ENCODE results near the gene ADCY4.
"Not testable (repeated sequence)": the region's sequence is repeated elsewhere in the genome, so short reads cannot be mapped to it uniquely, and the experiment has no call there.

ADCY4 gene

DNA sequence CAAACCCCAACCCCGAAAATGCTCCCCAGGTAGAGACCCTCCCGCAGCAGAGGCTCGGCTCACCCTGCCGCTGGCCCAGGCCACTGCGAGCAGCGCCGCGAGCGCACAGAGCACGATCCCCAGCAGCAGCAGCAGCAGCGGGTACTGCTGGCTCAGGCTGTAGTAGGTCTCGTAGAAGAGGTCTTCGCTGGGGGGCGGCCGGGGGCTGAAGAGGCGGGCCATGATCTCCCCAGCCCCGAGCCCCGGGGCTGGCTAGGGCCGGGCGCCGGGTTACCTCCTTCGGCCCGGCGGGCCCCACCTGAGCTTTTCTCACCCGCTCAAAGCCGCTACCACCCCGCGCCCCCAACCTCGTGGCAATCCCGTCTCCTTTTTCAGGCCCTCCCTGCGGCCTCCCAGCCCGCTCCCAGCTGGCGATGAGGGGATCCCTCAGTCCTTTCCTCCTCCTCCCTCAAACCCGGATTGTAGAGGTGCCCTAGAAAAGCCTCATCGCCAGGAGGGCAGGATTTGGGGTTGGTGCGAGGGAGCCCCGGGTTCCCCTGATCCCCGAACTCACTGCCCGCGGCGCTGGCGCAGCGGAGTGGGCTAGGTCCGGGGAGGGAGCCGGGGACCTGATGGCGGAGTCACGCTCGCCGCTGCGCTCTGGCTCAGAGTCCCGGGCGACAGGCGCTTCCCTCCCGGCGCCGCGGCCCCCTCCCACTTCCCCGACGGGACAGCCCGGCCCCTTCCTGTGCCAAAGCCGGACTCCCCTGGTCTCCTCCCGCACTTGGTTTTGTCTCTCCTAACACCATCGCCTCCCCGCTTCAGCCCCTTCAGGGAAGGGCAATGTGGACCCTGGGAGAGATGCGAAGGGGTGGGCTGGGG, at the start of gene ADCY4:
ADCY4 (minus strand) TSS at position 641 of the 861 bp plus-strand sequence; CDS start at position 222, 419 bp downstream.
- no peak for DNase-seq

DNA sequence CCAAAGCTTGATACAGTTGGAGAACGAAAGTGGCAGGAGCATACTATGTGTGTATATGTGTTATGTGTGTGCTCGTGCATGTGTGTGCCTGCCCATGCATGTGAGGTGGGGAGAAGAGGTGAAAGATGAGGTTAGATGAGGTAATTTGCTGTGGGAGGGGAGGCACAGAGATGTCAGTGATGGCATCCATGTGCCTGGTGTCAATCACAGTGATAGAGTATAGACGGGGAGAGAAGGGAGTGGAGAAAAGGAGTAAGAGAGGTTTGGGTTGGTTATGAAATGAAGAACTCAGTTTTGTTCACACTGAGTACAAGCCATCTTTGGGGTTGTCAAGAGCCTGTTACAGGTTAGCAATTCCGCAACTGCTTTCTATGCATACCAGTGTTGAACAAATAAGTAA, 49.3 kb upstream of the ADCY4 start:
- DNase-seq, result no peak

DNA sequence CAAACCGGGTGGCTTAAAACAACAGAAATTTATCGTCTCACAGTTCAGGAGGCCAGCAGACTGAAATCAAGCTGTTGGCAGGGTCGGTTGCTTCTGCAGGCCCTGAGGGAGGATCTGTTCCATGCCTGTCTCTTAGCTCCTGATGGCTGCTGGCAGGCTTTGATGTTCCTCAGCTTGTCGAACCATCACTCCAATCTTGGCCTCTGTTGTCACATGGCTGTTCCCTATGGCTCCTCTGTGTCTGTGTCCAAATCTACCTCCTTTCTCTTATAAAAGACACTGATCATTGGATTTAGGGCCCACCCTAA, 47.1 kb upstream of the ADCY4 start:
- no peak for DNase-seq

- no peak for DNase-seq
These were observed 46.6 kb upstream of the ADCY4 start for GRCh38 chr14:24381363-24382063.

DNA sequence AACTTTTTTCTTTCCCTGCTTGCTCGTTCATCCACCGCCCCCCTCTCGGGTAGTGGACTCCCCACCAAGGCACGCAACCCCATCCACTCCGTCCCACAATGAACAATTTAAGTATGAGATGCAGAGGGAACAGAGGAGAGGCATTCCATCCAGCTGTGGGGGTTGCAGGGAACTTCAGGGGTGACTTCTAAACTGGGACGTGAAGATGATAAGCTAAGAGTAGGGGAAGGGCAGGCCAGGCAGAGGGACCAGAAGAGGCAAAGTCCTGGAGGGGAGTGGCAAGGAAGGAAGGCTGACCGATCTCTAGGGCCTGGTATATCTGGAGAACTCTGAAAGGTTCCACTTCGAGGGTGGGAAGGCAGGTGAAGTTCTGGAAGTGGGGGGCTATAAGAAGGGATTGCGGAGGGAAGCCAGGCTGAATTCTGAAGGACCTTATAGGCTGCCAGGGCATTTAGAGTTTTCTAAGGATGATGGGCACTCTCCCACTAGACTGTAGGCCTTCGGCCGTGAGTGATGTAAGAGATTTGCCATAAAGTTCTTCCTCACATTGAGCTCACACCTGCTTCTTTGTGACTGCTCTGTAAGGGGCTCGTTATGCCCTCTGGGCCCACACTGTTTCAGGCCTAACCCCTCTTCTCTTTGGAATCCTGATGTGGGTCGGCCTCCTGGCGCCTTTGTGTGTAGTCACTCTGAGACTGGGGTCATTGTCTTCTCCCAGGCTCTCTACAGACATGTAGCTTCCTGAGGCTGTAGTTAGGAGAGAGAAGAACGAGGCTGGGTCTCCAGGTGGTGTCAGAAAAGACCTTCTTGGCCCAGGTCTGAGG, 45.2 kb upstream of the ADCY4 start:
- no peak for DNase-seq

DNA sequence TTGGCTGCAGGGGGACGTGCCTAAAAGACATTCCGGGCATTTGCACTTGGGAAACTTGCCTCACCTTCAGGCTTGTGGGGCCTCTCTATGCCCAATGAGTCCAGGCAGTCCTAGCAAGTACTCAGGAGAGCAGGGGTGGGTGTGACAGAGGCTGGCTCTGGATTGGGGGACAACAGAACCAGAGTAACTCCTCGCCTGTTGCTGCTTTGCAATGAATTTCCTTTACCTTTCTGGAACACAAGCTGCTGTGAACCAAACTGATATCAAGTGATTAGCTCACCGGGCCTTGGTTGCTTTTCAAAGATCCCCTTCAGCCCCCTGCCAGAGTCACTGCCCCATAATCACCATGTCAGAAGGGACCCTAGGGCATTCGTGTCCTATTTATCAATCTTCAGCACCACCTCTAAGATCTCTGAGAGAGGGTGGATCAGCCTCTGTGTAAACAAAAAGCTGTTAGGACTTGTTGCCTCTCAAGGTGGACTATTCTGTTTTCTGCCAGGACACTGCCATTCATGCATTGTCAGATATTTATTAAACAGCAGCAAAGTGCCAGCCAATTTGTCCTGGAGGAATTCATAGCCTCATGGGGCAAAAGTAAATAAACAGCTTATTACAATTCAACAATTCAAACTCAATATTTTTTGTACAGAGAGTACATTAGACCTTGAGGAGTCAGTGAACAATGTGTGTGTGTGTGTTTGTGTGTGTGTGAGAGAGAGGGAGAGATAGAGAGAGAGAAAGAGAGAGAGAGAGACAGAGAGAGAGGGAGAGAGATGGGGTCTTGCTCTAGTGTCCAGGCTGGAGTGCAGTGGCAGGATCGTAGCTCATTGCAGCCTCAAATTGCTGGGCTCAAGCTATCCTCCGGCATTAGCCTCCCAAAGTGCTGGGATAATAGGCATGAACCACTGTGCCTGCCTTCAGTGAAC, 44.4 kb upstream of the ADCY4 start:
- peak; percentile 14 for DNase-seq

- no peak for DNase-seq
These were observed 43.5 kb upstream of the ADCY4 start for GRCh38 chr14:24378327-24378726.

- no peak for DNase-seq
These were observed 42.8 kb upstream of the ADCY4 start for GRCh38 chr14:24377657-24378056.

GRCh38 chr14:24377126-24377525, 42.3 kb upstream of the ADCY4 start:
- no peak for DNase-seq

DNA sequence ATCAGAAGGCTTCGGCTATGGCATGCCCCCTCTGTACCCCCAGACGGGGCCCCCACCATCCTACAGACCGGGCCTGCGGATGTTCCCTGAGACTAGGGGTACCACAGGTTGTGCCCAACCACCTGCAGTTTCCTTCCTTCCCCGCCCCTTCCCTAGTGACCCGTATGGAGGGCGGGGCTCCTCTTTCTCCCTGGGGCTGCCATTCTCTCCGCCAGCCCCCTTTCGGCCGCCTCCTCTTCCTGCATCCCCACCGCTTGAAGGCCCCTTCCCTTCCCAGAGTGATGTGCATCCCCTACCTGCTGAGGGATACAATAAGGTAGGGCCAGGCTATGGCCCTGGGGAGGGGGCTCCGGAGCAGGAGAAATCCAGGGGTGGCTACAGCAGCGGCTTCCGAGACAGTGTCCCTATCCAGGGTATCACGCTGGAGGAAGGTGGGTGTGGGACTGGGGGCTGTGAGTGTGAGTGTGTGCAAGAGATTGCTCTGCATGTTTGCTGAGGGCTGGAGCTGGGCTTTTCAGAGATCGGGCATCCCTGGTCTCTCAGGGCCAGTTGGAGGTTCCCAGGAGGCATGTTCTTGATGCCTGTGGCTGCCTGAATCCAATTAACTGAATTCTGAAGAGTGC, 41.7 kb upstream of the ADCY4 start:
- DNase-seq, result no peak

DNA sequence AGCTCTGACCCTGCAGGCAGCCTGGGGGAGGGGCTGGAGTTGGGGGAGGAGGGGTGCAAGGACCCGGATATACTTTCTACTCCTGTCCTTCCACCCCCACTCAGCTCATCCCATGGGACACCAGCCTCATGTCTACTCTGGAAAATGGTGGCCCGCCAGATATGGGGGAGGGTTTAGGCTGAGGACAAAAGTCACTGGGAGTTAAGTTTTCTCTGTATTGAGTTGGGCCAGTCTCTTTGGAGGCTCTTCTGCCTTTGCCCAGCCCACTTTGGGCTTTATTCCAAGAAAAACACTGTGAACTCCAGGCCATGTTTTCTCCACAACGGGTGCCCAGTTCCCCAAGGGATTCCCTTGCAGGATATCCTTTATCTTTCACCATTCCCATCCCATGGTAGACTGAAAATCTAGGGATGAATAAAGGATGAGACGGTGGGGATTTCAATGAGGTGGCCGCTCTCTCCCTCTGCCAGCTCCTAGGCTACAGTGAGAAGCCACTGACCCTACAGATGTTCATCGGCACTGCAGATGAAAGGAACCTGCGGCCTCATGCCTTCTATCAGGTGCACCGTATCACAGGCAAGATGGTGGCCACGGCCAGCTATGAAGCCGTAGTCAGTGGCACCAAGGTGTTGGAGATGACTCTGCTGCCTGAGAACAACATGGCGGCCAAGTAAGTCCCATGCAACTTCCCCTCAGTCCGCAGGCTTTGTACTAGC, 38.0 kb upstream of the ADCY4 start:
- no peak for DNase-seq

- not testable (repeated sequence) for DNase-seq
These were observed 36.7 kb upstream of the ADCY4 start for GRCh38 chr14:24371605-24372004.

GRCh38 chr14:24370748-24371147, 35.9 kb upstream of the ADCY4 start:
- DNase-seq, result no peak

- DNase-seq, result no peak
These were observed 35.2 kb upstream of the ADCY4 start for GRCh38 chr14:24369907-24370687.

DNA sequence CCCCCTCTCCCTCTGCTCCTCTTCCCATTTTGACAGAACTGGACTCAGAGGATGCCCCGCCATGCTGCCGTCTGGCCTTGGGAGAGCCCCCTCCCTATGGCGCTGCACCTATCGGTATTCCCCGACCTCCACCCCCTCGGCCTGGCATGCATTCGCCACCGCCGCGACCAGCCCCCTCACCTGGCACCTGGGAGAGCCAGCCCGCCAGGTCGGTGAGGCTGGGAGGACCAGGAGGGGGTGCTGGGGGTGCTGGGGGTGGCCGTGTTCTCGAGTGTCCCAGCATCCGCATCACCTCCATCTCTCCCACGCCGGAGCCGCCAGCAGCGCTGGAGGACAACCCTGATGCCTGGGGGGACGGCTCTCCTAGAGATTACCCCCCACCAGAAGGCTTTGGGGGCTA, 34.6 kb upstream of the ADCY4 start:
- no peak for DNase-seq

DNA sequence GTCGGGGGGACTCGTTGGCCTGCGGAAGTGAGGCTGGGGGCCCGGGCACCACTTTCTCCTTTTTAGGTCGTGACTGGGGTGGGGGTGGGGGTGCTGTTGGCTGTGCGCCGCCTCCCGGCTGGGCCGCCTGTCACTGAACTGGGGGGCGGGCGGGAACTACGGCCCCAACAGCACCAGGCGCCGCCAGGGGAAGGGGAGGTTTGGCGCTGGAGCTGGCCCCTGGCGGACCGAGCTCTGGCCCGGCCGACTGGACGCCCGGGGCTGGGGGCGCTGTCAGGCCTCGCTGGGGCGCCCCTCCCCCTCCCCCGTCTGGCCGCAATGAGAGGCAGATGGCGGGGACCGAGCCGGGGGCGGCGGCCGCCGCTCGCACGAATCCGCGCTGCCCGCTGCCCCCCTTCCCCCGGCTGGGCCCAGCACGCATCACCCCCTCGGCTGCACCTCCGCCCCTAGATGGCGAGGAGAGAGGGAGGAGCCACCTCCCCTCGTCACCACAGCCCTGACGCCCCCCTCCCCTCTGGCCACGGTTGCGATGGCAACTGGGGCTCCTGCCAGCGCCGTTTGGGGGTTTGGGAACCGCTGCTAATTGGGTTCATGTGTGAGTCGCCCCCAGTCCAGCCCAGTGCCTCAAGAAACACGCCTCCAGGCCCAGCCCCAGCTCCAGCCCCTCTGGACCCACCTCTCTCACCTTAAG, 33.8 kb upstream of the ADCY4 start:
- peak; percentile 65 for DNase-seq

DNA sequence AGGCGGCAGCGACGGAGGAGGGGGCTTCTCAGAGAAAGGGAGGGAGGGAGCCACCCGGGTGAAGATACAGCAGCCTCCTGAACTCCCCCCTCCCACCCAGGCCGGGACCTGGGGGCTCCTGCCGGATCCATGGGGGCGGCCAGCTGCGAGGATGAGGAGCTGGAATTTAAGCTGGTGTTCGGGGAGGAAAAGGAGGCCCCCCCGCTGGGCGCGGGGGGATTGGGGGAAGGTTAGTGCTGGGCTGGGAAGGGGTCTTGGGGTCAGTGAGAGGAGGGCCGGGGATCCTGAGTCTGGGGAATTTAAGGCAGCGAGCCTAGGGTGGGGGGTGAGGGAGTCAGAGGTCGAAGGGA, 33.3 kb upstream of the ADCY4 start:
- DNase-seq, result no peak

- peak; percentile 78 for DNase-seq
These were observed 32.8 kb upstream of the ADCY4 start, which contains the start of gene NFATC4 for GRCh38 chr14:24367514-24368211. Gene NFATC4, plus strand, starts transcription at chr14:24368184. Its CDS starts 157 bp downstream, at chr14:24368341.

All from COR-L47 (cell line).